K562 (cell line): Measurements from ENCODE around the gene PRR36. TPM values are rescaled to one million over a fixed set of nuclear protein-coding genes. Genes with fewer than 3 reads are reported as not detected.

Source experiments
- AFF1 ChIP-seq, 2 experiments: fragments of 450-650 bp; IDR thresholded peaks; 2 replicates each; pipeline ENCODE4 v1.6.1; 2018; ENCODE audit warnings: mild to moderate bottlenecking in 2 of 2, low read depth in 1 of 2; ENCODE audit not compliant: partially characterized antibody in 2 of 2
- ELF1 ChIP-seq: fragments of 200-800 bp; sonication (Bioruptor generic); IDR thresholded peaks from 2 replicates; pipeline ENCODE4 v1.6.1; 2016; ENCODE audit warnings: missing genetic modification characterization, missing compliant biosample characterization
- FOXM1 ChIP-seq, 2 experiments: fragments of 450-650 bp in 1 of 2; sonication (generic) in 1 of 2; formaldehyde crosslinking in 1 of 2; IDR thresholded peaks; 2 replicates each; pipeline versions ENCODE4 v1.6.1 to v1.9.0; 2017 to 2022; ENCODE audit warnings: low read depth in 2 of 2, mild to moderate bottlenecking in 2 of 2, missing genetic modification reagents in 1 of 2, moderate library complexity in 1 of 2
- IRF2 ChIP-seq: sonication (generic); formaldehyde crosslinking; IDR thresholded peaks from 2 replicates; pipeline ENCODE4 v1.8.1; 2022; ENCODE audit warnings: mild to moderate bottlenecking, missing genetic modification reagents
- RBM17 ChIP-seq: fragments of 200-400 bp; formaldehyde crosslinking; IDR thresholded peaks from 2 replicates; pipeline ENCODE4 v1.6.1; 2017; ENCODE audit warnings: low read depth, mild to moderate bottlenecking, low read length, borderline replicate concordance
- RFX7 ChIP-seq: fragments of 250-450 bp; sonication (Bioruptor Pico); IDR thresholded peaks from 2 replicates; pipeline ENCODE4 v1.5.1; 2021; ENCODE audit warnings: mild to moderate bottlenecking
- SMARCC2 ChIP-seq: fragments of 450-650 bp; IDR thresholded peaks from 2 replicates; pipeline ENCODE4 v1.6.1; 2017; ENCODE audit warnings: antibody characterized with exemption, moderate library complexity, mild to moderate bottlenecking, low read depth
- UBTF ChIP-seq, 2 experiments: IDR thresholded peaks; 2 replicates each; pipeline ENCODE4 v1.6.1; 2012; ENCODE audit warnings: improper control_type of control experiment in 2 of 2, low read depth in 2 of 2, low read length in 2 of 2, borderline replicate concordance in 1 of 2
- YBX1 ChIP-seq: fragments of 450-650 bp; IDR thresholded peaks from 2 replicates; pipeline ENCODE4 v1.7.1; 2016; ENCODE audit warnings: mild to moderate bottlenecking
- ZFX ChIP-seq: sonication (generic); formaldehyde crosslinking; IDR thresholded peaks from 2 replicates; pipeline ENCODE4 v1.8.0; 2022; ENCODE audit warnings: mild to moderate bottlenecking, missing genetic modification reagents, moderate library complexity
- ZNF184 ChIP-seq: sonication (generic); formaldehyde crosslinking; IDR thresholded peaks from 2 replicates; pipeline ENCODE4 v1.5.0; 2020; ENCODE audit warnings: missing genetic modification reagents
- ZNF274 ChIP-seq: IDR thresholded peaks from 2 replicates; pipeline ENCODE4 v1.6.1; 2011; ENCODE audit warnings: low read depth, mild to moderate bottlenecking, low read length, moderate library complexity, borderline replicate concordance
- ZNF354B ChIP-seq: fragments of 250-450 bp; sonication (Bioruptor Pico); IDR thresholded peaks from 2 replicates; pipeline ENCODE4 v1.4.0; 2020
- ZNF830 ChIP-seq: fragments of 250-450 bp; sonication (Bioruptor Pico); IDR thresholded peaks from 2 replicates; pipeline ENCODE4 v1.5.0; 2021; ENCODE audit warnings: mild to moderate bottlenecking
- polyA plus RNA-seq, 8 experiments: library from polyadenylated mRNA; depleted of rRNA in 4 of 8; stranded (reverse) in 5 of 8; unstranded in 3 of 8; fragments of >200 nt; fragmentation: Nextera tagmentation in 2 of 8; fragmentation: Illumina TruSeq in 1 of 8; extraction: Ambion mirVana in 2 of 8; extraction: Trizol in 1 of 8; gene quantifications; 2 replicates each; pipeline versions ENCODE4 v1.2.1 to v1.2.3, GENCODE V29; 2011 to 2014; ENCODE audit warnings: inconsistent platforms in 1 of 8, missing spikeins in 1 of 8
- total RNA-seq, 7 experiments: library from RNA; depleted of rRNA in 6 of 7; stranded (reverse); fragments of >200 nt in 6 of 7; fragmentation: Illumina TruSeq in 2 of 7; extraction: Trizol in 2 of 7; gene quantifications; 2 replicates each; pipeline versions ENCODE4 v1.2.1 to v1.2.3, GENCODE V29; 2011 to 2021; ENCODE audit warnings: low replicate concordance in 1 of 7

Gene PRR36
- total and polyA plus RNA-seq, 9 of the 15 experiments (the other 6 are each of a cell fraction or from before 2014, with no cell fraction given): 0.05 to 0.42 (median 0.06) TPM; not detected in 6

GRCh38 chr19:7863157-7863970 is 10.8 kb downstream of the PRR36 start (continued):
- TF ChIP-seq YBX1 (no peak), ZNF184 (CRISPR knock-in tag) (no peak), ELF1 (tag) (no peak), ZNF354B (CRISPR knock-in tag) (no peak), UBTF (IDR thresholded peaks at IDR 0.05; ENCODE audit: borderline replicate concordance in 1 of 2, low read depth in 2 of 2, low read length in 2 of 2) (no peak), ZFX (CRISPR knock-in tag) (no peak), RFX7 (CRISPR knock-in tag) (no peak), FOXM1 (IDR thresholded peaks at IDR 0.05; ENCODE audit: low read depth) (no peak), FOXM1 (CRISPR knock-in tag; IDR thresholded peaks at IDR 0.05; ENCODE audit: low read depth) (no peak), IRF2 (no peak), ZNF274 (no peak), RBM17 (no peak), ZNF830 (CRISPR knock-in tag) (no peak), SMARCC2 (no peak), AFF1 (IDR thresholded peaks at IDR 0.05; ENCODE audit: low read depth in 1 of 2, partially characterized antibody in 2 of 2) (no peak)
